HS-5 (cell line): ENCODE data around the gene PSG11.
"Not testable (repeated sequence)": the region's sequence is repeated elsewhere in the genome, so short reads cannot be mapped to it uniquely, and the experiment has no call there.

Source experiments
- DNase-seq: peaks from one replicate; pipeline ENCODE4 v3.0.0-alpha.2; 2012; ENCODE audit warnings: low read depth

The PSG11 gene

GRCh38 chr19:42988206-42988605, 38.1 kb downstream of the PSG11 start:
- DNase-seq, result not testable (repeated sequence)

- DNase-seq, result no peak
Observed at GRCh38 chr19:42985588-42985987, 40.7 kb downstream of the PSG11 start.

- DNase-seq, result not testable (repeated sequence)
Observed at GRCh38 chr19:42982111-42982510, 44.2 kb downstream of the PSG11 start.

GRCh38 chr19:42971451-42971850, 54.8 kb downstream of the PSG11 start:
- not testable (repeated sequence) for DNase-seq

- DNase-seq, result peak; percentile 73
Observed at GRCh38 chr19:42965176-42965575, 61.1 kb downstream of the PSG11 start.

- no peak for DNase-seq
Observed at GRCh38 chr19:42961119-42961518, 65.2 kb downstream of the PSG11 start.
